Keratinocyte (primary cell): ENCODE results near the gene MYL5. TPM values are rescaled to one million over a fixed set of nuclear protein-coding genes. Genes with fewer than 3 reads are reported as not detected.

Experiments
- DNase-seq: peaks from one replicate; pipeline ENCODE4 v3.0.0-alpha.2; 2011; ENCODE audit warnings: low read depth, missing footprints, low spot score
- FAIRE-seq: peaks from 2 replicates; lab custom pipeline; 2011; peaks lifted over from hg19 to GRCh38; lab: Jason Lieb, UNC
- H2AFZ ChIP-seq: 2 replicates; pipeline ENCODE4 v1.6.0; 2012; ENCODE audit warnings: low read length, control low read depth, inconsistent platforms; ENCODE audit not compliant: control insufficient read depth
- H3K27ac ChIP-seq: 2 replicates; pipeline ENCODE4 v1.5.1; 2011; ENCODE audit warnings: low read length; ENCODE audit not compliant: control insufficient read depth, insufficient read depth
- H3K27me3 ChIP-seq: 3 replicates; pipeline ENCODE4 v1.6.0; 2011; ENCODE audit warnings: low read length; ENCODE audit not compliant: control insufficient read depth, insufficient read depth; ENCODE audit errors: extremely low read depth
- H3K36me3 ChIP-seq, 2 experiments: 2 replicates in 1 of 2; 3 replicates in 1 of 2; pipeline ENCODE4 v1.5.1; 2011; ENCODE audit warnings: low read length in 2 of 2, mild to moderate bottlenecking in 1 of 2; ENCODE audit not compliant: control insufficient read depth in 2 of 2, insufficient read depth in 2 of 2; ENCODE audit errors: extremely low read depth in 1 of 2
- H3K4me1 ChIP-seq: 3 replicates; pipeline ENCODE4 v1.5.1; 2011; ENCODE audit warnings: low read length; ENCODE audit not compliant: control insufficient read depth, insufficient read depth; ENCODE audit errors: extremely low read depth
- H3K4me2 ChIP-seq: 3 replicates; pipeline ENCODE4 v1.6.0; 2011; ENCODE audit warnings: low read depth, low read length; ENCODE audit not compliant: control insufficient read depth, insufficient read depth; ENCODE audit errors: extremely low read depth
- H3K4me3 ChIP-seq, 3 experiments: fragments of 200-600 bp in 1 of 3; sonication (generic) in 1 of 3; 2 replicates in 2 of 3; 3 replicates in 1 of 3; pipeline ENCODE4 v1.5.1; 2011 to 2016; ENCODE audit warnings: low read length in 3 of 3, mild to moderate bottlenecking in 3 of 3, control low read depth in 2 of 3, inconsistent platforms in 1 of 3, low read depth in 1 of 3, mixed read lengths in 1 of 3, mixed run types in 1 of 3, moderate library complexity in 1 of 3; ENCODE audit not compliant: control insufficient read depth in 2 of 3, insufficient read depth in 2 of 3; ENCODE audit errors: extremely low read depth in 1 of 3
- H3K79me2 ChIP-seq: 2 replicates; pipeline ENCODE4 v1.6.0; 2012; ENCODE audit warnings: low read length; ENCODE audit not compliant: control insufficient read depth, insufficient read depth
- H3K9ac ChIP-seq: 3 replicates; pipeline ENCODE4 v1.6.0; 2011; ENCODE audit warnings: low read length; ENCODE audit not compliant: control insufficient read depth, insufficient read depth; ENCODE audit errors: extremely low read depth
- H3K9me1 ChIP-seq: 3 replicates; pipeline ENCODE4 v1.6.0; 2011; ENCODE audit warnings: low read length; ENCODE audit not compliant: control insufficient read depth, insufficient read depth; ENCODE audit errors: extremely low read depth
- H3K9me3 ChIP-seq: 2 replicates; pipeline ENCODE4 v1.5.1; 2012; ENCODE audit warnings: low read depth, low read length; ENCODE audit not compliant: control insufficient read depth
- H4K20me1 ChIP-seq: 3 replicates; pipeline ENCODE4 v1.6.0; 2011; ENCODE audit warnings: low read length; ENCODE audit not compliant: control insufficient read depth, insufficient read depth; ENCODE audit errors: extremely low read depth
- EZH2 ChIP-seq: IDR thresholded peaks from one replicate; pipeline ENCODE4 v1.6.1; 2012; ENCODE audit warnings: inconsistent platforms, mild to moderate bottlenecking, low read length, moderate library complexity
- dilution Hi-C: fragments of 300-500 bp; cut with MboI; formaldehyde crosslinking; loops from one replicate; pipeline ENCODE4 v1.7.0; 2020; ENCODE audit warnings: low sequenced_read_pairs; ENCODE audit not compliant: extremely low pct_ligation_motif_present
- polyA plus RNA-seq, 5 experiments: library from polyadenylated mRNA; depleted of rRNA in 3 of 5; stranded (reverse) in 3 of 5; stranded (forward) in 1 of 5; unstranded in 1 of 5; fragments of >200 nt; gene quantifications; 1 replicate in 1 of 5; 2 replicates in 3 of 5; 3 replicates in 1 of 5; pipeline versions ENCODE4 v1.2.1 to v1.2.3, GENCODE V29; 2011 to 2012; ENCODE audit warnings: missing spikeins in 2 of 5, low read depth in 1 of 5, low replicate concordance in 1 of 5
- TF ChIP-seq, protein P1 (sequence below), 3 experiments: IDR thresholded peaks in 1 of 3; conservative IDR thresholded peaks in 1 of 3; optimal IDR thresholded peaks in 1 of 3; 2 replicates in 2 of 3; 3 replicates in 1 of 3; pipeline versions ENCODE3 to v1.5.1; 2011; ENCODE audit warnings: low read length in 3 of 3, mild to moderate bottlenecking in 3 of 3, moderate library complexity in 2 of 3, control low read depth in 1 of 3, inconsistent platforms in 1 of 3; ENCODE audit not compliant: insufficient read depth in 2 of 3; ENCODE audit errors: extremely low read depth in 1 of 3

MYL5 gene
- polyA plus RNA-seq, 1 donor (not counting 4 experiments of a cell fraction or from before 2014, with no cell fraction given), result 8.0 TPM

DNA sequence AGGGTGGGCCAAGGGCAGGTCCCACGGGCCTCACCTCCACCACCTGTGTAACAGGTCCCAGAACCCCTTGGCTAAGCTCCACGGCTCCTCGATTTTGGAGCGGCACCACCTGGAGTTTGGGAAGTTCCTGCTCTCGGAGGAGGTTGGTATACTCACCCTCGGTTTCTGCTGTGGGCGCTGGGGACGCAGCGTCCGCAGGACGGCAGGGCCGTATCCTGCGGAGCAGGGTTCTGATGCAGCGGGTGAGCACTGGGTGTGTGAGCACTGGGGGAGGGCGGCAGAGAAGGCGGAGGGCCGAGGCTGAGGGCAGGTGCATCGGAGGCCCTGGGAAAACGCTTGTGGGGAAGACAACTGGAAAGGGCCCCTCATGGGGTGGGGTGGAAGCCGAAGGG, 11.3 kb upstream of the MYL5 start:
- H2AFZ ChIP-seq, result no peak overlapping the region
- H3K9me1 ChIP-seq, result no peaks in the 10 kb centered on the region
- H3K9me3 ChIP-seq, result peaks cover 3% of the 10 kb centered on the region
- H3K4me3 ChIP-seq, result no peak overlapping the region
- dilution Hi-C loops, result no loop called here
- H4K20me1 ChIP-seq, result no peaks in the 10 kb centered on the region
- TF ChIP-seq, protein P1, sequence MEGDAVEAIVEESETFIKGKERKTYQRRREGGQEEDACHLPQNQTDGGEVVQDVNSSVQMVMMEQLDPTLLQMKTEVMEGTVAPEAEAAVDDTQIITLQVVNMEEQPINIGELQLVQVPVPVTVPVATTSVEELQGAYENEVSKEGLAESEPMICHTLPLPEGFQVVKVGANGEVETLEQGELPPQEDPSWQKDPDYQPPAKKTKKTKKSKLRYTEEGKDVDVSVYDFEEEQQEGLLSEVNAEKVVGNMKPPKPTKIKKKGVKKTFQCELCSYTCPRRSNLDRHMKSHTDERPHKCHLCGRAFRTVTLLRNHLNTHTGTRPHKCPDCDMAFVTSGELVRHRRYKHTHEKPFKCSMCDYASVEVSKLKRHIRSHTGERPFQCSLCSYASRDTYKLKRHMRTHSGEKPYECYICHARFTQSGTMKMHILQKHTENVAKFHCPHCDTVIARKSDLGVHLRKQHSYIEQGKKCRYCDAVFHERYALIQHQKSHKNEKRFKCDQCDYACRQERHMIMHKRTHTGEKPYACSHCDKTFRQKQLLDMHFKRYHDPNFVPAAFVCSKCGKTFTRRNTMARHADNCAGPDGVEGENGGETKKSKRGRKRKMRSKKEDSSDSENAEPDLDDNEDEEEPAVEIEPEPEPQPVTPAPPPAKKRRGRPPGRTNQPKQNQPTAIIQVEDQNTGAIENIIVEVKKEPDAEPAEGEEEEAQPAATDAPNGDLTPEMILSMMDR (optimal IDR thresholded peaks at IDR 0.05 in 1 of 3, IDR thresholded peaks at IDR 0.05 in 1 of 3, conservative IDR thresholded peaks at IDR 0.05 in 1 of 3; ENCODE audit: extremely low read depth in 1 of 3, insufficient read depth in 2 of 3, low read length in 3 of 3), result no peak
- TF ChIP-seq EZH2, result no peak
- H3K27me3 ChIP-seq, result peaks cover 18% of the 10 kb centered on the region
- no peaks in the 10 kb centered on the region for H3K4me1 ChIP-seq
- peak overlapping the region; percentile 22 for H3K4me2 ChIP-seq
- no peak overlapping the region for H3K9ac ChIP-seq
- DNase-seq (no peak), FAIRE-seq (no peak)
- no peak overlapping the region for H3K27ac ChIP-seq
- no peaks in the 10 kb centered on the region for H3K36me3 ChIP-seq
- H3K79me2 ChIP-seq, result no peaks in the 10 kb centered on the region

DNA sequence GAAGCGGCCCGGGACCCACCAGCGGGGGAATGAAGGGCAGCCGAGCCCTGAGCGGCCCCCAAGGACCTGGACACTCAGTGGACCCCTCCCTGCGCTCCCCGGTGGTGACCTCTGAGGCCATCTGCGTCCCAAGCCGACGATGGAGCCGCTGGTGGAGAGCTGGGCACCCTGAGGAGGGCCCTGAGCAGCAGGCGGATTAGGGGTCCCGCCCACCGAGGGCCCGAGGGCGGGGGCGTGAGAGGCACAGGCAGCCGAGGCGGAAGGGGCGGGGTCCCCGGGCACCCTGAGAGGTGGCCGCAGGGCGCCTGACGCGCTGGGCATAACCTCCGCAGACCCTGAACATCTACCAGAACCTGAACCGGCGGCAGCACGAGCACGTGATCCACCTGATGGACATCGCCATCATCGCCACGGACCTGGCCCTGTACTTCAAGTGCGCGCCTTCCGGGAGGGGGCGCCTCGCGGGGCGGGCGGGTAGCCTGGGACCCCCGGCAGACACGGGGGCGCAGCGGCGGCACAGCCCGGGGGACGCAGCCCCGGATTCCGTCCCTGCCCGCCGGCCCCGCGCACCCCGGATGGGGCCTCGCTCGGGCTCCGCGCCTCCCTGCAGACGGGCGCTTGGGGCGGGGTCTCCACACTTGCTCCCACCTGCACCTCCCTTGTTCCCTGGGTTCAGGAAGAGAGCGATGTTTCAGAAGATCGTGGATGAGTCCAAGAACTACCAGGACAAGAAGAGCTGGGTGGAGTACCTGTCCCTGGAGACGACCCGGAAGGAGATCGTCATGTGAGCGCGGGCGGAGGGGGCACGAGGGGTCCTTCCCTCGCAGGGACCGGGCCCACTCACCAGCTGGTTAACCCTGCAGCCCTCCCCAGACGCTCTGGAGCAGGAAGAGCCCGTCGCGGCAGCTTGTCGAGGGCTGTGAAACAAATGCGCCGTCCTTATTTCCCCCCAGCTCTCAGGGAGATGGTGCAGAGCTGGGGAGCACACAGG, 10.6 kb upstream of the MYL5 start:
- H3K27me3 ChIP-seq, result peaks cover 18% of the 10 kb centered on the region
- TF ChIP-seq, protein P1 (optimal IDR thresholded peaks at IDR 0.05 in 1 of 3, IDR thresholded peaks at IDR 0.05 in 1 of 3, conservative IDR thresholded peaks at IDR 0.05 in 1 of 3; ENCODE audit: extremely low read depth in 1 of 3, insufficient read depth in 2 of 3, low read length in 3 of 3), result no peak
- TF ChIP-seq EZH2, result peak; percentile 57
- H4K20me1 ChIP-seq, result no peaks in the 10 kb centered on the region
- no peak overlapping the region for H3K4me3 ChIP-seq
- no peaks in the 10 kb centered on the region for H3K9me1 ChIP-seq
- H3K9ac ChIP-seq, result no peak overlapping the region
- no peaks in the 10 kb centered on the region for H3K79me2 ChIP-seq
- H2AFZ ChIP-seq, result peak overlapping the region; percentile 22
- FAIRE-seq (no peak), DNase-seq (no peak)
- no peaks in the 10 kb centered on the region for H3K36me3 ChIP-seq
- no peak overlapping the region for H3K27ac ChIP-seq
- dilution Hi-C loops, result no loop called here
- H3K4me2 ChIP-seq, result peak overlapping the region; percentile 22
- no peaks in the 10 kb centered on the region for H3K4me1 ChIP-seq
- peaks cover 3% of the 10 kb centered on the region for H3K9me3 ChIP-seq
